Stimulated activated CD8-positive, alpha-beta memory T cell treated with anti-CD3 and anti-CD28 coated beads, Interleukin-15, amount 100 ng/mL, for 48 hours (primary cell): ENCODE data around the gene TANK.

ENCODE experiments used
- DNase-seq, 2 donors: peaks; one replicate each; pipeline ENCODE4 v3.0.0-alpha.2; 2020; ENCODE audit warnings: low read depth in 2 of 2

TANK gene

DNA sequence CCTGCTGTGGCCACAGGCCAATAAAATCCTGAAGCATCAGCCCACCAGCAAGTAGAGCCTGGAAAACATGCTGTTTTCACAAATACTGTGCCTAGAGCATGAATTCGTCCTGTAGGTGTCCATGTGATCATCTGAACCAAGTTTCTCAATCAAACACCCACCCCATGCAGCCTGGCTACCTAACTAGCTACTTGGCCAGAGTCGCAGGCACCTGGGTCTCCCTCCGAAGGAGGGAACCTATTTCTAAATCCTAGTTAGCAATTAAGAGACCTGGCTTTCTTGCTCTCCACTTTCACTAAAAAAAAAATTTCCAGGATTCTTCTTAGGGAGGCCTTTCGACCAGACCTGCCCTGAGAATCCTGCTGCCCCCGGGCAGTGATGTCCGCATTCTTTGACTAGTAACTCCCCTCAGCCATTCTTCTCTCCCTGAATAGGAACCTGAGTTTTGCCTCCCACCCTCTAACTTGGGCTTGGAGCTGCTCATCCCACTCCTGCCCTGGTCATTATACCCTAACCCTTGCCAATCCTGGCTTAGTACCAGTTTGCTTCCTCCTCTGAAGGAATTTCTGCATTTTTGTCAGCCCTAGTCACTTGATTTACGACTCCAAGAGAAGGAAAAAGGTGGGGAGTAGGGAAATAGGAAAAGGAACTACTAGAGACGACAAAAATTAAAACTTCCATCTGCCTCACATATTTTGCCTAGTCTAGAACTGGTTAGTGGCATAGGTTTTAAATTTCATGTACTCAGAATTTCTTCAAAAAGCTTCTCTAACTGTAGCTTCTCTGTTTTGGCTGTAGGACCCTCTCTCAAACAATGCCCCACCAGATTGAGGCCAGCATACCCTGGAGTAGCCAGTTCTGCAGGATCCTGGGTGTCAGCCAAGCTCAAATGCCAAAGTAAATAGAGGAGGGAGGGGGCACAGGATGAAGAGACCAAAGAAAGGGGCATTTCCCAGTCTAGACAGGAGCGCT is 25.4 kb upstream of the TANK start:
- DNase-seq, result no peak

DNA sequence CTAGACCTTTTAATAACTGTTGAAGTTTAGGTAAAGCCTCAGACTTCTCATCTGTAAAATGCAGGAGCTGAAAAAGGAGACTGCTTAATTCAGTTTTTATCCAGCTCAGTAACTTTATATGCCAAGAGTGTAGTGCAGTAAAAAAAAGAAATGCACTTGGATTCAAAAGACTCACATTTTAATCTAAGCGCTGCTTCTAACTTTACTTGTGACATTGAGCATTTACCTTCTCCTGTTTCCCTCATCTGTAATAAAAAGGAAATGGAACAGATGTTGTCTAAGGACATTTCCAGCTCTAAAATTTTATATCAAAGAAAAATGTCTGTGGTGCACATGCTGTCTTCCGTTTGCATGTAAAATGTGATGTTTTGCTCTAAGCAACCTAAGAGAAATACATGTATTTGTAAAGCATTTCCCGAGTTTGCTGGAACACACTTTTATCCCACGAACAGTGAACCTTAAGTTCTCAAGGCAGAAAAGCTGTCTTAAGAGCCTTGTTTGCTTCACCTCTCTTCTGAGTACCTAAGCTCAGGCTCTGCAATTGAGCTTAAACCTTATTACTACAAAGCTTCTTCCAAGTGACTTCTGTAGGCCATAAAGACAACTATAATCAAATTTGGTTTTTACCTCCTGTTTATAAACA is 24.2 kb upstream of the TANK start:
- DNase-seq, result no peak

DNA sequence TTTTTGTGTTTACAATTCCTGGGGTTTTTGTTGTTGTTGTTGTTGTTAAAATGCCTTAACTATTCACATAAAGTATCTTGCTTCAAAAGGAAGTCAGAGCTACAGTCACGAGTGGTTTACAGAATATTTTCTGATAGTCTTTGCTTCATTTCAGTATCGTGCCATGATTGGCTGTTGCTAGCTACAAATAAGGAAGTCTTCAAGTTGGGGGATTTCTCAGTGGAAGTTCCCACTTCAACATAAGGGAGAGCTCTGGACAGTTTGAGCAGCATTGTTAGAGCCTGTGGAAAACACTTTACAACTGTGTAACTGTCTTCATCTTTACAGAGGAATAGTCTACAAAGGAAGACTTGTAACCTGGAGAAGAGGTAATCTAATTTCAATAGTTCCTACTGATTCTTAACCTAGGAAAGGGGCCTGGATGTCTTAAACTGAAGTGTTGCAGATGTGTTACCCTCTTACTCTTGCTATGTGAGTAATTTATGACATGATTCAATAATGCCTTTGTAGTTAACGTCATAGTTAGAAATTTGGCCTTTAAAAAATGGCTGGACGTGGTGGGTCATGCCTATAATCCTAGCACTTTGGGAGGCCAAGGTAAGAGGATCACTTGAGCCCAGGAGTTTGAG is 23.4 kb upstream of the TANK start:
- no peak for DNase-seq

DNA sequence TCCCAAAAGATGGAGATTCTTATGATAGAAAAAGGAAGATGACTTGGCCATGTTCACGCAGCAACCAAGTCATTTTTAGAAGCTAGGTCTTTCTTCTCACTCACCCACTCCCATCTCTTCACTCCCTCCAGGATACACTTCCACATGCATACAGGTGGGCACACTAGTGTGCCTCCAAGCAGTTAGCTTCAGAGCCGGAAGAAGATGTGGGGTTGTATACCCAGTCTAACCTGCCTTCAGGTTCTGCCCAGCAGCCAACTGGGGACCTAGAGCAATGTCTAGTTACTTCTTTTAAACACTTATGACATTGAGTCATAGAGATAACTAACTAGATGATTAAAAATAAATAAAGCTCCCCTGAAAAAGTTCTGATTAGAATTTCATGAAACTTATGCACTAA is 21.8 kb upstream of the TANK start:
- no peak for DNase-seq

DNA sequence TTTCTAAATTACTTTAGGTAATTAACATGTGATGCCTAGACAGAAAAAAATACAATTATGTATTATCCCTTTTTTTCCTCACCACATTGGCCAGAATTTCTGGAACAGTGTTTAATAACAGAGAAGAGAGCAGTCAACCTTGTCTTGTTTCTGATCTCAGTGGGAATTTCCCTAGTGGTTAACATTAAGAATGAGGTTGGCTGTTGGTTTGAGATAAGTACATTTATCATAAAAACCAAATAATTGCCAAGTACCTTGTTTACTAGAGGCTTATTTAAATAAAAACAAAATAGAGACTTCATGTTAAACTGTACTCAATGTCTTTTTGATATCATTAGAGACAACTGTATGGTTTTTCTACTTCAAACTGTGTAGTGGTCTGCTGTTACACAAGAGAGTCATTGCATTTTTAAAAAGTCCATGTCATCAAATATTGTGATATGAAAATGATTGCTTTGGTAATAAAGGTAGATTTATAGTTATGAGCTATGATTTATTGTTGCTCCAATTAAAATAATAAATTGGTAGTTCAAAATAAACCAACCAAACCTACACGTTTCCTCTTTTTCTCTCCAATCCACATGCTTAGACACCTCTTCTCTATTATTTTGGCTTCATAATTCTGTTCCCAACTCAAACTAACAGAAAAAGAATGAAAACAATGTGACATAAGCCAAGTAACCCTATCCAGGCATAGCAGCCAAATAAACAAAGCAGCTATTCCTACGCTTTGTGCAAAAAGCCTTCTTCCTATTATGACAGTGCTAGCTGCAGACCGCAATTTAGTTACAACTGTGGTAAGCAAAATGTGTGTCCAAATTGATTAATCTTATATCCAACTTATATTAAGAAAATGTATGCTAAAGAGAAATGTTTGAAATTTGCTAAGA is 20.9 kb upstream of the TANK start:
- no peak for DNase-seq

DNA sequence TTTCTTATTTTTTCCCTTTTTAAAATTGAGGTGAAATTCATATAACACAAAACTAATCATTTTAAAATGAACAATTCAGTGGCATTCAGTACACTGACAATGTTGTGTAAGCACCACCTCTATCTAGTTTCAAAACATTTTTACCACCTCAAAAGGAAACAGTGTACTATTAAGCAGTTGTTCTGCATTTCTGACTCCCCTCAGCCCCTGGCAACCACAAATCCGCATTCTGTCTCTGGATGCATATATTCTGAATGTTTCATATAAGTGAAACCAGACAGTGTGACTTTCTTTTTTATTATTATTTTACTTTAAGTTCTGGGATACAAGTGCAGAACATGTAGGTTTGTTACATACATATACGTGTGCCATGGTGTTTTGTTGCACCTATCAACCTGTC is 19.2 kb upstream of the TANK start:
- no peak for DNase-seq

DNA sequence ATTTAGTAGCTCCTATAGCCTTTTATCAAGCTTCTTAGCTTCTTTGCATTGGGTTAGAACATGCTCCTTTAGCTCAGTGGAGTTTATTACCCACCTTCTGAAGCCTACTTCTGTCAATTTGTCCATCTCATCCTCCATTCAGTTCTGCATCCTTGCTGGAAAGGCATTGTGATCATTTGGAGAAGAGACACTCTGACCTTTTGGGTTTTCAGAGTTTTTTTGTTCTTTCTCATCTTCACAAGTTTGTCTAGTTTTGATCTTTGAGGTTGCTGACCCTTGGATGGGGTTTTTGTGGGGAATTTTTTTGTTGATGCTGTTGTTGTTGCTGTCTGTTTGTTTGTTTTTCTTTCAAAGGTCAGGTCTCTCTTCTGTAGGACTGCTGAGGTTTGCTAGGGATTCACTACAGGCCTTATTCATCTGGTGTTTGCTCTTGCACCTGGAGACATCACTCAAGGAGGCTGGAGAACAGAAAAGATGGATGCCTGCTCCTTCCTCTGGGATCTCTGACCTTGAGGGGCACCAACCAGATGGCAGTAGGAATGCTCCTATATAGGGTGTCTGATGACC is 13.9 kb upstream of the TANK start:
- DNase-seq, result no peak

DNA sequence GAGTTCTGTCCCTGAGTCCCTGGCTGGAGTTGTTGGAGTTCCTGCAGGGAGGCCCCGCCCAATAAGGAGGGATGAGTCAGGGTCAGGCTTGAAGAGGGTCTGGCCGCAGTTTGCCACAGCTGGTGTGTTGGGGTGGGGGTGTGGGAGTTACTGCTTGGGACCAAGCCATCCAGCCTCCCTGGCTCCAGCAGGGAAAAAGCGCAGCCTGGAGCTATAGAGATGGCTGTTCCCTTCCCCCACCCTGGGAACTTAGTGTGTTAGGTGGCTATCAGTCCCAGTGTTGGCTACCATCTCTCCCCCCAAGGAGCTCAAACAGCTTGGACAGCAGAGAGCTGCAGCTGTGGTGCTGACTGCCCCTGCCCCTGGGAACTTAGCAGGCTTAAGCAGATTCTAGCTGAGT is 13.2 kb upstream of the TANK start:
- DNase-seq, result no peak

DNA sequence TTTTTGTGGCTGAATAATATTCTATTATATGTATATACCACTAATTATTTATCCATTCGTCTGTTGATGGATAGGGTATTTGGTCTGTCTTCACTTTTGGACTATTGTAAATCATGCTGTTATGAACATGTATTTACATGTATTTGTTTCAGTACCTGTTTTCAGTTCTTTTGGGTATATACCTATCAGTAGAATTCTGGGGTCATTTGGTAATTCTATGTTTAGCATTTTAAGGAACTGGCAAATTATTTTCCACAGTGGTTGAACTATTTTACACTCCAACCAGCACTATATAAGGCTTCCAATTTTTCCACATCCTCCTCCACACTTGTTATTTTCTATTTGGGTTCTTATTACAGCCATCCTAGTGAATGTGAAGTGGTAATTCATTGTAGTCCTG is 12.4 kb upstream of the TANK start:
- no peak for DNase-seq

DNA sequence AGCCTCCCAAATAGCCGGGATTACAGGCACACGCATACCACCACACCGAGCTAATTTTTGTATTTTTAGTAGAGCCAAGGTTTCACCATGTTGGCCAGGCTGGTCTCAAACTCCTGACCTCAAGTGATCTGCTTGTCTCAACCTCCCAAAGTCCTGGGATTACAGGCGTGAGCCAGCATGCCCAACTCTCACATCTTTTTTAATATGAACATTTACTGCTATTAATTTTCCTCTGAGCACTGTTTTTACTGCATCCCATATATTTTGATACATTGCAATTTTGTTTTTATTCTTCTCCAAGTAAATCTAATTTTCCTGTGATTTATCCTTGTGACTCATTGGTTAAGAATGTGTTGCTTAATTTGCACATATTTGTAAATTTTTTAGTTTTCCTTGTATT is 9.5 kb upstream of the TANK start:
- DNase-seq, result no peak

DNA sequence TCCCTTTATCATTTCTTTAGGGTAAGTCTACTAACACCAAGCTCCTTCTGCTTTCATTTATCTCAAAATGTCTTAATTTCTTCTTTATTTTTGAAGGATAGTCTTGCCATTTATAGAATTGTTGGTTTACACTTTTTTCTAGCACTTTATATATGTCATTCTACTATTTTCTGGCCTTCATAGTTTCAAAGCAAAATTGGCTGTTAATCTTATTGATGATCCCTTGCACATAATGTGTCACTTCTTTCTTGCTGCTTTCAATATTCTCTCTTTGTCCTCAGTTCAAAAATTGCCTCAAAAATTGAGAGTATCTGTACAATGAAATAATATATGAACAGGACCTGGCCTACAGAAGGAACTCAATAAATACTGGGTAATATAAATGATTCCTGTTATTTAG is 7.9 kb upstream of the TANK start:
- no peak for DNase-seq

DNA sequence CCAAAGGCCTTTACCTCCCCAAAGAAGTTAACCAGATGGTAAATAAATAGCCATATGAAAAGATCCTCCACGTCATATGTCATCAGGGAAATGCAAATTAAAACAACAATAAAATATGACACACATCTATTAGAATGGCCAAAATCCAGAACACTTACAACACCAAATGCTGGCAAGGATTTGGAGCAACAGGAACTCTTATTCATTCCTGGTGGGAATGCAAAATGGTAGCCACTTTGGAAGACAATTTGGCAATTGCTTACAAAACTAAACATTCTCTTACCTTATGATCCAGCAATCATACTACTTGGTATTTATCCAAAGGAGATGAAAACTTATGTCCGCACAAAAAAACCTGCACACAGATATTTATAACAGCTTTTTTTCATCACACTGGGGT is 1.3 kb upstream of the TANK start:
- no peak for DNase-seq

DNA sequence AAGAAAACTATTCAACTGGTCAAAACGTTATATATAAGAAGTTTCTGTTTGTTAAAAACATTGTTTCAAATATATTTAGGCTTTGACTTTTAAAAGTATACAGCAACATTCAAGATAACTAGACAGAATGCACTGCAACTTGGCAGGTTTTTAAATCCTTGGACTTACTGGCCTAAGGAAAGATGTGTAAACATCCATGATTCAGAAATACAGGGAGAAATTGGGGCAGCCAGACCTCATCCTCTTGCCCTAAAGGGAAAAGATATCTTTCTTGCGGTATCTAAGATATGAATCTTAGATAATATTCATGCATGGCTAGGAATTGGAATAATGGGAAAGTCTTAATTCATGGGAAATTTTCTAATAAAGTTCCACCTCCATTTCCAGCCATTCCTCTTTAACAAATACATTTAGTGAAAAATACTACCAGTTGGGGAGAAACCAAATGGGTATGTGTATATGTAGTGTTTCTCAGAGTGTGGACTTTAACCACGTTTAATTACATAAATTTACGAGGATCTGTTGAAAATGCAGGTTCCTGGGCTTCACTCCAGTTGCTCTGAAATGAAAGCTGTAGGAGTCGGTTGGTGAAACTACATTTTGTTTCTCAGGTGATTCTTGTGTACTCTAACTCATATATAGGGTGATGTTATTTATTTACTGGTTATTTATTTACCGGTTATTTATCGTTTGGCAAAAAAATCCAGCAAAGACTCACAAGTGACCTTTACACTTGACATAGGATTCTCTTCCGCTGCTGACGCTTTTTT is 587 bp upstream of the TANK start:
- no peak for DNase-seq

DNA sequence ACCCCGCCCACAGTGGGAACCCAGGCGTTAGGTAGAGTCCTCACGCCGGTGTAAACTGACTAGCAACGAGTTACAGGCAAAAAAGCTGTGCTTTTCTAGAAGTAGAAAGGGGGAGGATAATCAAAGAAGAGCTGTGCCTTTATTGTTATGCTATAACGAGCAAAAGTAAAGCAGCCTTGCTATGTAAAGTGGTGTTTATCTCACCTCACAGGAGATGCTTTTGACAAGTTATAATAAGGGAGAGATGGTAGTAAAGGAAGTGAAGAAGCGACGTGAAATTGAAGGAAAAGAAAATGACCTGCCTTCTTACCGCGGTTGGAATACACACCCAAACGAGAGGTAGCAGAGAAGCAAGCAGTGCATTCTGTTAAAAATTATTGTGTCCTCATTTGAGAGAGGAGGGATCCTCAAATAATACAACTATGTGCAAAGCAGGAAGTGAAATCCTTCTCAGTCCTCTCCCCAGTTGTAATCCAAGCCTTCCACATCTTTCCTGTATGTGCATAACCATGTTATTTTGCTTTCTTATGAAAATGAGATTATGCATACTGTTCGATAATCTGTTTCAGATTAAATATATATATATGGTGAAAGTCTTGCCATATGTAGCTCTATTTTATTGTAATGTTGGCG is 962 bp downstream of the TANK start:
- DNase-seq, result no peak

DNA sequence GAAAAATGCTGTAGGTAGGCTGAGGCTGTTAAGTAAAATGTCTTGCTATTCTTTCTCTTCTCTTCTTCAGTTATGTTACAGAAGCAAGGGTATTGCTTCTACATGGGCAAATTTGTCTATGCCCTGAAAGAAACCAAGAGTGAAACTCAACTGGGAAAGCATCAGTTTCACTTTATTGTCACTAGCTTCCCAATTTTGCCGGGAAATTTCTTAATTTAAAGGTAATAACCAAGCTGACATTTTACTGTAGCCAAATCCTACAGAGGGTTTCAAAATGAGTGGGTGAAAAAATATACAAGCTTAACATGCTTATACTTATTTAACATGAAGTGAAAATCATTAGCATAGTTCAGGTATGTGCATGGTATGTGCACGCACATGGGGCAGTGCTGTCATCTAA is 3.2 kb downstream of the TANK start:
- no peak for DNase-seq

DNA sequence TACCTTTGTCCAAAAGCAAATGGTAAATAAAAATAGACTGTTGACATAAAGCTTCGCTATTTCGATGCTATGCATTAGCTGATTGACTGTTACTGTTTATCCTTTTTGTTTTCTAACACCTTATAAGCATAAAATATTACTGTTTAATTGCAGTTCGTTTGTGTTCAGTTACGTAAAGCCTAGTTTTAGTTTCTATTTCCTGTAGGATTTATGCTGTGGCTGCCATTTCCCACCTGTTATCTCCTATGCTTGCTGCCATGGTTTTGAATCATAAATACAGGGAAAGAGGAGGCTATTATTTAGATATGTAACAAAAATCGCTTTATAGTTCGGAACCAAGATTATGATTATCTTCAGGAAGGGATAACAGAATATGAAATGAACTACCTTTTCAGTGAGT is 3.9 kb downstream of the TANK start:
- DNase-seq, result no peak

DNA sequence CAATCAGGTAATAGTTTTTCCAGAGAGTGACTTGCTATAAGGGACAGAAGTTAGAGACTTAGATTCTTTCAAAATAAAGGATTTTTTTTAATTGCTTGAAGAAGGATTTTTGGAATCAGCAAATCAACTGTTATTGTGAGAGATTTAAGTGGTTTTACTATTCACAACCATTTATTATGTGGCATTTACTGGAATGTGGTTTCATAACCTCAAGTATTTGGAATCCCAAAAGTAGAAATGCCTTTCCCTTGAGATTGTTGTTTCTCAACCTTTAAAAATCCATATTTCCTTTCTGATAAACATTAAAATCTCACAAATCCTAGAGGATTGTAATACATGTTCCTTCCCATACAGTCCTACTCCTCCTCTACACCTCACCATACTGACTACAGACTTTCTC is 5.0 kb downstream of the TANK start:
- DNase-seq, result no peak

DNA sequence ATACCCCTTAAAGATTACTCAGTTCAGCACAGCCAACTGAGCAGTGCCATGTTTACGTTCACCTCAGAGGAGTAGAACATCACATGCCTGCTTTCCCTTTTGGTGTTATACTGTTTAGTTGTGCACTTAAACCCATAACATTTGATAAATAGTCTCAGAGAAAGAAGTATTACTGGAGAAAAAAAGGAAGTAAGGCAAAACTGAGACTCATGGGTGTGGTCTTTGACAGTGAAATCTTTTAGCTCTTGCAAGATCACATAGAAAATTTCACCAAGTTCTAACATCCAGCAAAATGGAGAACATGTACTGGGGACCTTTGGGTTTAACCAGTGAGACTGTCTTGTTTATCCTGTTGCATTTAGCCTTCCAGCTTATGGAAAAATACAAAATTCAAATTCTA is 5.6 kb downstream of the TANK start:
- no peak for DNase-seq

DNA sequence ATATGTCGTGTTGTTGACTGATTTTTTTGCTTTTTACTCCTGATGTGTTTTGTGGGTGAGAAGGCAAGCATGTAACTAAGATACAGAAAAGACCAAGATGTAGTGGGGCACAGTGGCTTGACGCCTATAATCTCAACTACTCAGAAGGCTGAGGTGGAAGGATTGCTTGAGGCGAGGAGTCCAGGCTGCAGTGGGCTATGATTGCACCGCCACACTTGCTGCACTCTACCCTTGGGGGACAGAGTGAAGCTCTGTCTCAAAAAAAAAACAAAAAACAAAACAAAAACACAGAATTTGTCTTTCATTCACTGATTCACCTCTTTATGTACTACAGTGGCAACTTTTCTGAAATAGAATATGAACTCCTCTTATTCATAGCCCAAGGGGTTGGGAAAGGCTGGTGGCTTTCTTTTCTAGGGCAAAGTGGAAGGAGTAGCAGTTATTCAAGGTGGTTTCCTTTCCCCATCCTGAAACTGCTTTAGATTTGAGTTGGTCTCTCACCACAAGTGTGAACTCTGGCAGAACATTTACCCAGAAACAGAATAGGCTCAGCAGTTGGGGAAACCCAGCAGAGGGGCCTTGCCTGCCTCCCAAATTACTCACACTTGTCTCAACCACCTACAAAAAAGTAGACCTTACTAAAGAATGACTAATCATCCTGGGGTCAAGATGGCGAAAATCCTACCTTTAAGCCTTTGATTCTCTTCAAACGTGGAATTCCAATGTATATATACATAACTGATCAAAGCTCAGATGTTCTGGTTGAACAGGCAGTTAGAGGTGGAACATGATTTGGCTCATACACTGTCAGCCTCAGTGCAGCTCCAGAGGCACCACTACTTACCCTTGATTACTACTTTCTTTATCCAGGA is 6.5 kb downstream of the TANK start:
- DNase-seq, result peak; percentile 60 to 70
